Choroid plexus epithelial cell (primary cell): ENCODE data around the gene B4GALT3.

Source experiments
- DNase-seq: peaks from one replicate; pipeline ENCODE4 v3.0.0-alpha.2; 2010; ENCODE audit warnings: low read depth
- H3K4me3 ChIP-seq: 2 replicates; pipeline ENCODE4 v1.5.1; 2011; ENCODE audit warnings: low read depth, mild to moderate bottlenecking, control low read depth, low read length, moderate library complexity
- TF ChIP-seq, protein P1 (sequence below): conservative IDR thresholded peaks from 2 replicates; pipeline ENCODE4 v1.5.1; 2011; ENCODE audit warnings: low read depth, mild to moderate bottlenecking, control low read depth, inconsistent platforms, low read length, moderate library complexity

The B4GALT3 gene

DNA sequence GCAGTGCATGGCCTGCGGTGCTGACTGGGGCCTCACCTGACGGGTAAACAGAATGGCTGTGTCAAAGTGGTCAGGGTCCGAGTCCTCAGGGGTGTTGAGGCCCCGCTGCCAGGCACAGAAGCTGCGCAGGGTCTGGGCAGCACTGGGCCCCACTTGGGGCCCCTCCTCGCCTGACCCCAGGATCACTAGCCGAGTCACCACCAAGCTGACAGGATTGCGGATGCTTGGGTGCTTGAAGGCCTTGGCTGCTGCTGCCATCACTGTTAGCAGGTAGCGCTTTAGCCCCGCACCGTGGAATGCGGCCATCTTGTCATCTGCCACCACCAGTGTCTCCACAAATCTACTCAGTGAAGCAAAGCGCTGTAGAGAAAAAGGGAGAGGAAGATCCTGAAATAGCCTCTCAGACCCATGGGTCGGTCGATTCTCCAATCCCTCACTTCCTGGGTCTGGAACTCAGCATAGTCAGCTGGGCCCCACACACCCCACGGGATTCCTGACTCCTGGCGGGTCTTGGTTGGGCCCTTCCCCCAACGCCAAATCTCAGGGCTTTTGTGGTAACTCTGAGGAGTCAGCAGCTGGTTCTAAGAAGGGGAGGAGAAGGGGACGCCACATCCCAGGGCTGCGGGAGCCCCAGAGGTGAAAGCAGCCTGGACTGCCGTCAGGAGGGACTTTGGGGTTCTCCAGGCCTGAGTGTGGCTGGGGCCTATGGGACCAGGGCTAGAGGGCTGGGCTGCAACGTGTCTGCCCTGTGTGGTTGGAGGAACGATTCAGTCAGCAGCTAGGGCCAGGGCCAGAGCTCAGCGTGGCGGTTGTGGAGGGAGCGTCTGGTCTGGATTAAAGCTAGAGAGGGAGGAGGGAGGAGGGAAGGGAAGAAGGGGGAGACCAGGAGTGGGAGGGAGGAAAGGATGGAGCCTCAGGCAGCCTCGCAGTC is 19.5 kb upstream of the B4GALT3 start:
- TF ChIP-seq, protein P1, sequence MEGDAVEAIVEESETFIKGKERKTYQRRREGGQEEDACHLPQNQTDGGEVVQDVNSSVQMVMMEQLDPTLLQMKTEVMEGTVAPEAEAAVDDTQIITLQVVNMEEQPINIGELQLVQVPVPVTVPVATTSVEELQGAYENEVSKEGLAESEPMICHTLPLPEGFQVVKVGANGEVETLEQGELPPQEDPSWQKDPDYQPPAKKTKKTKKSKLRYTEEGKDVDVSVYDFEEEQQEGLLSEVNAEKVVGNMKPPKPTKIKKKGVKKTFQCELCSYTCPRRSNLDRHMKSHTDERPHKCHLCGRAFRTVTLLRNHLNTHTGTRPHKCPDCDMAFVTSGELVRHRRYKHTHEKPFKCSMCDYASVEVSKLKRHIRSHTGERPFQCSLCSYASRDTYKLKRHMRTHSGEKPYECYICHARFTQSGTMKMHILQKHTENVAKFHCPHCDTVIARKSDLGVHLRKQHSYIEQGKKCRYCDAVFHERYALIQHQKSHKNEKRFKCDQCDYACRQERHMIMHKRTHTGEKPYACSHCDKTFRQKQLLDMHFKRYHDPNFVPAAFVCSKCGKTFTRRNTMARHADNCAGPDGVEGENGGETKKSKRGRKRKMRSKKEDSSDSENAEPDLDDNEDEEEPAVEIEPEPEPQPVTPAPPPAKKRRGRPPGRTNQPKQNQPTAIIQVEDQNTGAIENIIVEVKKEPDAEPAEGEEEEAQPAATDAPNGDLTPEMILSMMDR = no peak
- DNase-seq = peak; percentile 84
- peak overlapping the region; percentile 53 for H3K4me3 ChIP-seq

DNA sequence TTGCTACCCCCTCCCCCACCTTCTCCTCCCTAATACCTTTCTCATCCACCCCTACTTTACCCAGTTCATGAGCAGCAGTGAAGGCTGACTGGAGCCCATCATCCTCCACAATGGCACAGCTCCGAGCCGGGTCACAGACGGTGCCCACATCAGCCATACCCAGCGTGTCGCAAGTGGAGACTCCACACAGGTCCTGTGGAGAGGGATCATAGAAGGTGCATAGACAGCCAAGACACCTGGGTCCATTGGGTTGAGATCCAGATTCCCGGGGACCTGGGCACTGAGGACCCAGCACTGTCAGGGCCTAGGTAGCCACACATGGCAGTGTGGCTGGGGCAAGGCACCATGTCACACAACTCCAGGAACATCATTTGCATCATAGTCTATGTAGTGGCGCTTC is 18.8 kb upstream of the B4GALT3 start:
- DNase-seq = no peak
- TF ChIP-seq, protein P1 = no peak
- H3K4me3 ChIP-seq = no peak overlapping the region

DNA sequence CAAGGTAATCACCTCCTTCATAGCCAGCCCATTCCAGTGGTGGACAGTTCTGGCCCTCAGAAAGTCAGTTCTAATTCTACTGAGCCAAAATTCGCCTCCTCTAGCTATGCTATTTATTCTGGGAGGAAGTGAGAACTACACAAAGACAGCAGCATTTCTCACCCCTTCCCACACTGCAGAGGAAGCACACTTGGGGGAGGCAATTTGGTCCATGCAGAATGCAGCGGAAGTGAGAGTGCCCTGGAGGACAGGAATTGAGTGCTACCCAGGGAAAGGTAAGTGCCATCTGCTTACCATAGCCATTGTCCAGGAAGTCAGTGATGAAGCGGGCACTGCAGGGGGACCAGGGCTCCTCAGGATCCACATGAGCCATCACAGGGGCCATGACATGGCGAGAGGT is 17.9 kb upstream of the B4GALT3 start:
- TF ChIP-seq, protein P1 = no peak
- no peak for DNase-seq
- H3K4me3 ChIP-seq = no peak overlapping the region

DNA sequence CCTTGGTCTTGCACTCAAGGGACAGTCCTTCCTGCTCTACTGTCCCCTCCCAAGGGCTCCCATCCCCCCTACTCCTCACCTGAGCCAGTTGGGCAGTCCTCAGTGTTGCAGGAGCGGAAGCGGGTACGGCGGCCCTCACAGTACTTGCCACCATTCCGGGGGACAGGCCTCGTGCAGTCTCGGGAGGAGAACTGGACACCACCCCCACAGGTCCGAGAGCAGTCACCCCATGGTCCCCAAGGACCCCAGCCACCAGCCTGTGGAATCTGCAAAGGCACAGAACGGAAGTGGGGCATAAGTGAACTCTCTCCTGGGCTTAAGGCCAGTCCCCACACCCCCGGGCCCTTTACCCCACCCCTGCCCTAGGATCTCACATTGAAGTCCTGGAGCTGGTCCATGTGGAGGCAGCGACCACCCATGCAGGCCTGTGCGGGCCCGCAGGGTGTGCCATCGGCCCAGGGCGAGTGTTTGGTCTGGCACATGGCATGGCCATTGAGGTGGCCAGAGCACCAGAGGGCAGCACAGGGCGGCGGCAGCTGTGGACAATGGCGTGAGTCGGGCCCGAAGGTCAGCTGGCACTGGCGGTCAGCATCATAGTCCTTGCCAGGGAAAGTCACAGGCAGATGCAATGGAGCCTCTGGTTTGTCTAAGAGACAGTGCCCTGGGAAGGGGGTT is 16.4 kb upstream of the B4GALT3 start:
- H3K4me3 ChIP-seq = no peak overlapping the region
- TF ChIP-seq, protein P1 = no peak
- no peak for DNase-seq

DNA sequence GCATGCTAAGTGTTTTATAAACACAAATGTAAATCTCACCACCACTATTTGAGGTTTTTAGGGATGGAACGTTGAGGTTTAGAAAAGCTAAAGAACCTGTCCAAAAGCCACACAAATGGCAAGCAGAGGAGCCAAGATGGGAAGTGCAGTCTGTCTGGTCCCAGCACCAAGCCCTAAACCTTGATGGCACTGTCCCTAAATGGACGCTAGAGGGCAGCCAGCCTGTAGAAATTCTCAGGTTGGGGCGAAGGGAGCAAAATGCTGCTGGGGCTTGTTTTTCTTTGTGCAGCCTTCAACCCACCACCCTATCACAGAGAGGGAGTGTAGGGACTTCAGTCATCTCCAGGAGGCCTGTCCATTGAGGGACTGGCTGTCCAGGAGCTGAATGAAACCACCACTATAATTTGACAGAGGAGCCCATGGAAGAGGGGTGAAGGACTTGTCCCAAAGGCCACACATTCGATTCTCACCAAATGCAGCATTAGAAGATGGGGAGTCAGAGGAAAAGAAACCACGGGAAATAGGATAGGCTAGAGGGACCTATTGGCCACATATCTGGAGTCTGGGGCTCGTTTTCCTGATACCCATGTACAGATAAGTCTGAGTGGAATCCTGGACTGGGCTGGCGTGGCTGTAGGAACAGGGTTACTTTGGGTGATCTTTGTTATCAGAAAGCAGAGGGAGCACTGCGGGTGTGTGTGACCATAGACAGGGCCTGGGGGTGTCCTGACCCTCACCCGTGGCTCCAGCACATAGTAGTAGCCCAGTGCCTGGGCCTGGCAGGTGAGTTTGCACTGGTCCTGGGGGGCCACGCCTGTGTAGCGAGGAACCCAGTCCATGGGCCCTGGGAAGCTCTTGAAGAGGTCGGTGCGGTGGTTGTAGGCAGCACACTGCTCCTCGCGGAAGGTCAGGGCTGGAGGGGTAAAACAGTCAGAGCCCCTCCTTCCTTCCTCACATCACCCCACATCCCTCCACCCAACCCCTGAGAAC is 15.5 kb upstream of the B4GALT3 start:
- H3K4me3 ChIP-seq = no peak overlapping the region
- TF ChIP-seq, protein P1 = peak; percentile 95
- peak; percentile 86 for DNase-seq

DNA sequence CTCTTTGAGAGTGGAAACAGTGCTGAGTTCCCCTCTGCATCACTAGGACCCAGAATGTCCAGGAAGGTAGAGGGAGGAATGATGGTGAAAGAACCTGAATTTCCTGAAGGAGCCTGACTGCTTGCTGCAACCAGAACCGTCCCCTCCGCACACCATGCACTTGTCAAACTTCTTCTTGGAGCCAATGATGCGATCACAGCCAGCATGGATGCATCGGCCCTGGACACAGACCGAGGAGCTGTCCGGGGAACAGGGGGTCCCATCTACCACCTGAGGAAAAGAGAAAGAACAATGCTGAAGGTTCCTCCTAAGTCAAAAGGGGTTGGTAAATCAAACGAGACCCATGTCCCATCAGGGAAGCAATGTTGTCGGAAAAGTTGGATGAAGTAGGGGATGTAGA is 14.7 kb upstream of the B4GALT3 start:
- DNase-seq = no peak
- TF ChIP-seq, protein P1 = no peak
- no peak overlapping the region for H3K4me3 ChIP-seq
